ENCODE data around the gene GPR146.

- TF ChIP-seq CTCF (IDR thresholded peaks at IDR 0.05) (no peak), POLR2A (IDR thresholded peaks at IDR 0.05) (no peak), POLR2AphosphoS5 (IDR thresholded peaks at IDR 0.05; ENCODE audit: insufficient read depth in 1 of 2, low read depth in 1 of 2) (no peak)
Observed at GRCh38 chr7:1043552-1044188, 676 bp upstream of the GPR146 start.
